B cell (primary cell): Measurements from ENCODE around the gene MED27. TPM values are rescaled to one million over a fixed set of nuclear protein-coding genes. Genes with fewer than 3 reads are reported as not detected.

Experiments used
- ATAC-seq: fragments of 200-7000 bp; cut with Tn5 transposase; one replicate; pipeline ENCODE4 v1.10.0; 2021; ENCODE audit warnings: low read depth, mild to moderate bottlenecking, moderate number of reproducible peaks, moderate library complexity
- CTCF ChIA-PET: fragments of 350-600 bp; sonication (Branson Sonifier 250); formaldehyde crosslinking; loops from one replicate; lab custom pipeline; 2021; ENCODE audit warnings: antibody characterized with exemption, inconsistent platforms; lab: Charles Lee
- POLR2A ChIA-PET: fragments of 350-600 bp; sonication (Branson Sonifier 250); formaldehyde crosslinking; loops from one replicate; lab custom pipeline; 2021; ENCODE audit warnings: antibody characterized with exemption; lab: Charles Lee
- DNase-seq: peaks from one replicate; pipeline ENCODE4 v3.0.0; 2013
- H2AFZ ChIP-seq: 2 replicates; pipeline ENCODE4 v1.6.1; 2012; ENCODE audit warnings: mild to moderate bottlenecking, low read depth, low read length; ENCODE audit not compliant: insufficient read depth, poor library complexity, severe bottlenecking
- H3K27ac ChIP-seq, 2 donors: 1 replicate in 1 of 2; 2 replicates in 1 of 2; pipeline ENCODE4 v1.5.1; 2012 to 2013; ENCODE audit warnings: low read length in 2 of 2, mild to moderate bottlenecking in 2 of 2, moderate library complexity in 1 of 2
- H3K27me3 ChIP-seq, 4 experiments: fragments of 200-600 bp in 1 of 4; sonication (generic) in 1 of 4; replicated peaks in 1 of 4; 1 replicate in 2 of 4; 2 replicates in 2 of 4; pipeline versions ENCODE4 v1.6.1 to v1.7.0; 2013 to 2016; ENCODE audit warnings: low read length in 3 of 4, mild to moderate bottlenecking in 2 of 4, mixed read lengths in 1 of 4, moderate library complexity in 1 of 4; ENCODE audit not compliant: insufficient read depth in 4 of 4, control insufficient read depth in 3 of 4; ENCODE audit errors: control extremely low read depth in 1 of 4
- H3K36me3 ChIP-seq, 2 experiments: replicated peaks in 1 of 2; 1 replicate in 1 of 2; 2 replicates in 1 of 2; pipeline versions ENCODE4 v1.6.1 to v1.7.1; 2013; ENCODE audit warnings: low read length in 1 of 2; ENCODE audit not compliant: insufficient read depth in 2 of 2, control insufficient read depth in 1 of 2; ENCODE audit errors: control extremely low read depth in 1 of 2, extremely low read depth in 1 of 2
- H3K4me1 ChIP-seq, 2 donors: fragments of 200-600 bp in 1 of 2; sonication (generic) in 1 of 2; 1 replicate in 1 of 2; 2 replicates in 1 of 2; pipeline versions ENCODE4 v1.5.1 to v1.6.1; 2013 to 2017; ENCODE audit warnings: low read length in 2 of 2; ENCODE audit not compliant: control insufficient read depth in 2 of 2, insufficient read depth in 2 of 2
- H3K4me2 ChIP-seq: replicated peaks from 2 replicates; pipeline ENCODE3; 2012; ENCODE audit warnings: mild to moderate bottlenecking, low read depth, low read length; ENCODE audit not compliant: poor library complexity, severe bottlenecking
- H3K4me3 ChIP-seq, 5 experiments: fragments of 200-600 bp in 1 of 5; sonication (generic) in 1 of 5; 1 replicate in 3 of 5; 2 replicates in 2 of 5; pipeline versions ENCODE4 v1.5.1 to v1.7.0; 2011 to 2016; ENCODE audit warnings: low read length in 4 of 5, mild to moderate bottlenecking in 4 of 5, low read depth in 2 of 5, control low read depth in 1 of 5, moderate library complexity in 1 of 5; ENCODE audit not compliant: insufficient read depth in 1 of 5; ENCODE audit errors: control extremely low read depth in 1 of 5, extremely low read depth in 1 of 5
- H3K79me2 ChIP-seq: fragments of 200-600 bp; sonication (generic); one replicate; pipeline ENCODE4 v1.6.0; 2016; ENCODE audit warnings: low read length; ENCODE audit not compliant: control insufficient read depth, insufficient read depth
- H3K9ac ChIP-seq: fragments of 200-600 bp; sonication (generic); 2 replicates; pipeline ENCODE4 v1.6.1; 2017; ENCODE audit warnings: mild to moderate bottlenecking, low read length, moderate library complexity
- H3K9me3 ChIP-seq, 3 donors: one replicate each; pipeline versions ENCODE4 v1.6.1 to v1.7.1; 2013; ENCODE audit warnings: low read length in 2 of 3; ENCODE audit not compliant: control insufficient read depth in 2 of 3, insufficient read depth in 1 of 3; ENCODE audit errors: control extremely low read depth in 1 of 3
- H4K20me1 ChIP-seq: 2 replicates; pipeline ENCODE4 v1.6.0; 2012; ENCODE audit warnings: mild to moderate bottlenecking, low read length; ENCODE audit not compliant: insufficient read depth, control insufficient read depth, poor library complexity, severe bottlenecking
- H3K27ac Mint-ChIP-seq: one replicate; pipeline ENCODE4 v1.8.0; 2021; ENCODE audit warnings: mixed read lengths
- H3K27me3 Mint-ChIP-seq: one replicate; pipeline ENCODE4 v1.8.0; 2021; ENCODE audit warnings: mixed read lengths
- H3K4me1 Mint-ChIP-seq: one replicate; pipeline ENCODE4 v1.8.0; 2021; ENCODE audit warnings: mixed read lengths
- H3K4me3 Mint-ChIP-seq: one replicate; pipeline ENCODE4 v1.8.0; 2021; ENCODE audit warnings: mixed read lengths
- H3K9me3 Mint-ChIP-seq: one replicate; pipeline ENCODE4 v1.8.0; 2022; ENCODE audit warnings: mixed read lengths; ENCODE audit not compliant: insufficient read depth
- EZH2 ChIP-seq: IDR thresholded peaks from 2 replicates; pipeline ENCODE4 v1.6.1; 2012; ENCODE audit warnings: borderline replicate concordance, low read depth, mild to moderate bottlenecking, moderate library complexity, low read length; ENCODE audit not compliant: insufficient read depth, poor library complexity, severe bottlenecking
- WGBS: methylation state at CpG from one replicate; pipeline ENCODE4 v1.1.5; 2013; ENCODE audit warnings: missing lambda C conversion rate; ENCODE audit not compliant: insufficient coverage; 5-methylcytosine and 5-hydroxymethylcytosine counted together
- intact Hi-C: fragments of 100-400 bp; cut with micrococcal nuclease; formaldehyde crosslinking; loops from one replicate; pipeline ENCODE4 v1.10.0; 2022
- polyA plus RNA-seq: library from polyadenylated mRNA; depleted of rRNA; stranded (reverse); fragments of >200 nt; gene quantifications from 2 replicates; pipeline ENCODE4 v1.2.3, GENCODE V29; 2012
- total RNA-seq, 2 donors: library from RNA; stranded (reverse); fragments of 120-200 nt in 1 of 2; gene quantifications; 1 replicate in 1 of 2; 2 replicates in 1 of 2; pipeline versions ENCODE4 v1.2.3 to v1.2.4, GENCODE V29; 2013 to 2022
- TF ChIP-seq, protein P1 (sequence below): fragments of 200-600 bp; IDR thresholded peaks from one replicate; pipeline ENCODE4 v1.8.0; 2022; ENCODE audit warnings: antibody characterized with exemption, mild to moderate bottlenecking

MED27 gene
- total and polyA plus RNA-seq, 2 donors (not counting 1 experiment from before 2014, with no cell fraction given), result 17.4 to 17.7 TPM

DNA sequence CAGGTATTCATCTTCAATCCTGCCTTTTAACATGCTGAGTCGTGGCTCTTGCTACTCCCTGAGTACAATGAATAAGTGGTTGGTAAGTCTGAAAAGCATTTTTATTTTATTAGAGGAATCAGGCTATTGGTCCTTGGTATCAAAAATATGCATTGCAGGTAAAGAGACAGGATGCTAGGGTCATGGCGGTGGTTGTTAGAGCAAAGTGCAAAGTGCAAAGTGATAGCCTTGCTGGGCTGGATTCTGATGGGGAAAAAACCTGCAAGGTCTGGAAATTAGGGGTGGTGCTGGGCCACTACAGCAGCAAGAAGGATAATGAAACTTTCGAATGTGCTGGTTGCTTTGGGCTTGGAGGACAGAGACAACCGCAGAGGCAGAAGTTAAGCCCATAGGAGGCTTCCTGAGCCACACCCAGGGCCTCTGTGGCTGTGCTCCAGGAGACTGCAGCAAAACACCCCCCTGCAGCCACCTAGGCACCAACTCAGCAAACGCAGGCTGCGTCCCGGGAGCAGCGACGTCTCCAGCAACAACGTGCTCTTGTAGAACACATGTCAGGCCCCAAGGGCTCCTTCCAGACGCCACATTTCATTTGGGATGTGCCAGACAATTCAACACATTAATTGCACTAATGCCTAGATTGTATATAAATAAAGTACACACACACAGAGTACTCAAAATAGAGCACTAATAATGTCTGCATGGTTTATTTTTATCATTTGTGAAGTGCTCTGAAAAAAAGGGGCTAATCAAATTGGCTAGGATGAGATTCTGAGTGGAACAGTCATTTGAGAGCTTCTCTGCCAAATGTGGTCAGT lies 190.0 kb downstream of the MED27 start:
- ChIA-PET CTCF (no interaction called here), POLR2A (no interaction called here)
- peaks cover 0 to 3% of the 10 kb centered on the region in 2 donors for H3K4me1 ChIP-seq
- no peaks in the 10 kb centered on the region for H3K27me3 Mint-ChIP-seq
- H3K4me3 ChIP-seq, result no peak overlapping the region
- 100% methylated on average over 8 of the region's 11 CpGs for WGBS
- no peak overlapping the region for H3K4me2 ChIP-seq
- peaks cover 0 to 23% of the 10 kb centered on the region in 2 experiments for H3K36me3 ChIP-seq
- no peaks in the 10 kb centered on the region for H3K9me3 Mint-ChIP-seq
- TF ChIP-seq, protein P1, sequence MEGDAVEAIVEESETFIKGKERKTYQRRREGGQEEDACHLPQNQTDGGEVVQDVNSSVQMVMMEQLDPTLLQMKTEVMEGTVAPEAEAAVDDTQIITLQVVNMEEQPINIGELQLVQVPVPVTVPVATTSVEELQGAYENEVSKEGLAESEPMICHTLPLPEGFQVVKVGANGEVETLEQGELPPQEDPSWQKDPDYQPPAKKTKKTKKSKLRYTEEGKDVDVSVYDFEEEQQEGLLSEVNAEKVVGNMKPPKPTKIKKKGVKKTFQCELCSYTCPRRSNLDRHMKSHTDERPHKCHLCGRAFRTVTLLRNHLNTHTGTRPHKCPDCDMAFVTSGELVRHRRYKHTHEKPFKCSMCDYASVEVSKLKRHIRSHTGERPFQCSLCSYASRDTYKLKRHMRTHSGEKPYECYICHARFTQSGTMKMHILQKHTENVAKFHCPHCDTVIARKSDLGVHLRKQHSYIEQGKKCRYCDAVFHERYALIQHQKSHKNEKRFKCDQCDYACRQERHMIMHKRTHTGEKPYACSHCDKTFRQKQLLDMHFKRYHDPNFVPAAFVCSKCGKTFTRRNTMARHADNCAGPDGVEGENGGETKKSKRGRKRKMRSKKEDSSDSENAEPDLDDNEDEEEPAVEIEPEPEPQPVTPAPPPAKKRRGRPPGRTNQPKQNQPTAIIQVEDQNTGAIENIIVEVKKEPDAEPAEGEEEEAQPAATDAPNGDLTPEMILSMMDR, result no peak
- TF ChIP-seq EZH2, result no peak
- no peak overlapping the region for H3K27ac ChIP-seq
- intact Hi-C loops, result no loop called here
- ATAC-seq, result no peak
- H3K4me3 Mint-ChIP-seq, result no peak overlapping the region
- no peaks in the 10 kb centered on the region for H3K9me3 ChIP-seq
- H3K9ac ChIP-seq, result no peak overlapping the region
- no peaks in the 10 kb centered on the region for H3K4me1 Mint-ChIP-seq
- no peaks in the 10 kb centered on the region for H3K79me2 ChIP-seq
- no peak for DNase-seq
- no peaks in the 10 kb centered on the region for H3K27me3 ChIP-seq
- no peak overlapping the region for H2AFZ ChIP-seq
- H4K20me1 ChIP-seq, result no peaks in the 10 kb centered on the region
- H3K27ac Mint-ChIP-seq, result no peak overlapping the region

DNA sequence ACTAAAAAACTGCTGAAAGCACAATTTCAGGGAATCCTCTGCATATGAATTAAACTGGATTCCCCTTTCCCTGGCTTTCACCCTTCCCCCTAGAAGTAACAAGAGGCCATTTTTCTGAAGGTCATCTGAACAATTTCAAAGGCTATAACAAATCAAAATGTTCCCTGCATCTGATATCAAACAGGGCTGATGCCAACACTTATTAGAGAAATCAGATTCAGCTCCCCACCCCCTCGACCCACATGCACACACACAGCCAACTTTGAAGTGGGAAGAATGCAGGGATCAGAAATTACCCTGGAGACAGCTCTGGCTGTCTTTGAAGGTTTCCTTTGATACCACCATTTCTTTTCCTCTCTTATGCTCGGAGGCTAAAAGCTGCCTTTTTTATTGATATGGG lies 190.7 kb downstream of the MED27 start:
- Mint-ChIP-seq H3K27me3 (no peaks in the 10 kb centered on the region), H3K27ac (no peak overlapping the region), H3K9me3 (no peaks in the 10 kb centered on the region), H3K4me3 (no peak overlapping the region), H3K4me1 (no peaks in the 10 kb centered on the region)
- Histone ChIP-seq H3K9me3 (no peaks in the 10 kb centered on the region), H3K4me3 (no peak overlapping the region), H3K79me2 (no peaks in the 10 kb centered on the region), H2AFZ (no peak overlapping the region), H3K4me2 (no peak overlapping the region), H4K20me1 (no peaks in the 10 kb centered on the region), H3K27ac (no peak overlapping the region), H3K36me3 (peaks cover 0 to 23% of the 10 kb centered on the region in 2 experiments), H3K4me1 (peaks cover 0 to 3% of the 10 kb centered on the region in 2 donors), H3K27me3 (no peaks in the 10 kb centered on the region), H3K9ac (no peak overlapping the region)
- ATAC-seq, result no peak
- DNase-seq, result no peak
- intact Hi-C loops, result no loop called here
- WGBS, result 67% methylated on average over 1 of the region's 2 CpGs
- ChIA-PET CTCF (no interaction called here), POLR2A (no interaction called here)
- TF ChIP-seq, protein P1, result no peak
- TF ChIP-seq EZH2, result no peak
